IPS-20b (cell line): ENCODE data around the gene ASPN.

Source experiments
- H3K27ac ChIP-seq: one replicate; pipeline ENCODE4 v1.5.1; 2013; ENCODE audit warnings: low read length
- H3K27me3 ChIP-seq: 2 replicates; pipeline ENCODE4 v1.6.1; 2013; ENCODE audit warnings: mild to moderate bottlenecking, low read length, inconsistent platforms; ENCODE audit not compliant: insufficient read depth
- H3K36me3 ChIP-seq: 2 replicates; pipeline ENCODE4 v1.6.1; 2013; ENCODE audit warnings: low read depth, mild to moderate bottlenecking, inconsistent platforms, low read length, moderate library complexity; ENCODE audit not compliant: insufficient read depth
- H3K4me1 ChIP-seq: 2 replicates; pipeline ENCODE4 v1.6.1; 2013; ENCODE audit warnings: mild to moderate bottlenecking, control low read depth, inconsistent platforms, low read length, moderate library complexity; ENCODE audit not compliant: insufficient read depth
- H3K4me3 ChIP-seq: 2 replicates; pipeline ENCODE4 v1.5.1; 2013; ENCODE audit warnings: mild to moderate bottlenecking, low read length, inconsistent platforms
- H3K9ac ChIP-seq: 2 replicates; pipeline ENCODE4 v1.6.1; 2013; ENCODE audit warnings: low read depth, mild to moderate bottlenecking, inconsistent platforms, low read length, moderate library complexity
- H3K9me3 ChIP-seq: 2 replicates; pipeline ENCODE4 v1.6.1; 2013; ENCODE audit warnings: mild to moderate bottlenecking, low read depth, low read length, inconsistent platforms; ENCODE audit not compliant: insufficient read depth

Gene ASPN

GRCh38 chr9:92482329-92482728, at the start of gene ASPN:
Gene ASPN, minus strand, starts transcription at chr9:92482506.
- H3K4me3 ChIP-seq: no peak within 1 kb of the TSS
- H3K27me3 ChIP-seq: no peaks in the 10 kb centered on the region
- no peak within 1 kb of the TSS for H3K27ac ChIP-seq
- no peaks in the 10 kb centered on the region for H3K36me3 ChIP-seq
- peaks cover 20% of the 10 kb centered on the region for H3K4me1 ChIP-seq
- no peak within 1 kb of the TSS for H3K9ac ChIP-seq
- no peaks in the 10 kb centered on the region for H3K9me3 ChIP-seq

- no peak overlapping the region for H3K9ac ChIP-seq
- H3K9me3 ChIP-seq: no peaks in the 10 kb centered on the region
- H3K27ac ChIP-seq: no peak overlapping the region
- no peak overlapping the region for H3K4me3 ChIP-seq
- no peaks in the 10 kb centered on the region for H3K4me1 ChIP-seq
- H3K36me3 ChIP-seq: no peaks in the 10 kb centered on the region
- H3K27me3 ChIP-seq: no peaks in the 10 kb centered on the region
These were observed 48.6 kb upstream of the ASPN start for GRCh38 chr9:92530893-92531292.

GRCh38 chr9:92529124-92529523, 46.8 kb upstream of the ASPN start:
- Histone ChIP-seq H3K9me3 (no peaks in the 10 kb centered on the region), H3K36me3 (no peaks in the 10 kb centered on the region), H3K4me1 (no peaks in the 10 kb centered on the region), H3K9ac (no peak overlapping the region), H3K4me3 (no peak overlapping the region), H3K27ac (no peak overlapping the region), H3K27me3 (no peaks in the 10 kb centered on the region)

- Histone ChIP-seq H3K4me3 (no peak overlapping the region), H3K27me3 (no peaks in the 10 kb centered on the region), H3K4me1 (no peaks in the 10 kb centered on the region), H3K36me3 (no peaks in the 10 kb centered on the region), H3K9ac (no peak overlapping the region), H3K9me3 (no peaks in the 10 kb centered on the region), H3K27ac (no peak overlapping the region)
These were observed 46.2 kb upstream of the ASPN start for GRCh38 chr9:92528522-92528849.

- H3K27ac ChIP-seq: no peak overlapping the region
- H3K9ac ChIP-seq: no peak overlapping the region
- no peak overlapping the region for H3K4me3 ChIP-seq
- H3K9me3 ChIP-seq: no peaks in the 10 kb centered on the region
- no peaks in the 10 kb centered on the region for H3K27me3 ChIP-seq
- no peaks in the 10 kb centered on the region for H3K4me1 ChIP-seq
- H3K36me3 ChIP-seq: no peaks in the 10 kb centered on the region
These were observed 45.7 kb upstream of the ASPN start for GRCh38 chr9:92527832-92528521.

- Histone ChIP-seq H3K4me3 (no peak overlapping the region), H3K4me1 (no peaks in the 10 kb centered on the region), H3K27ac (no peak overlapping the region), H3K27me3 (no peaks in the 10 kb centered on the region), H3K36me3 (no peaks in the 10 kb centered on the region), H3K9me3 (no peaks in the 10 kb centered on the region), H3K9ac (no peak overlapping the region)
These were observed 45.1 kb upstream of the ASPN start for GRCh38 chr9:92527291-92527828.

GRCh38 chr9:92525306-92525705, 43.0 kb upstream of the ASPN start:
- no peak overlapping the region for H3K27ac ChIP-seq
- H3K4me1 ChIP-seq: no peaks in the 10 kb centered on the region
- no peaks in the 10 kb centered on the region for H3K36me3 ChIP-seq
- H3K9me3 ChIP-seq: no peaks in the 10 kb centered on the region
- H3K4me3 ChIP-seq: no peak overlapping the region
- no peaks in the 10 kb centered on the region for H3K27me3 ChIP-seq
- no peak overlapping the region for H3K9ac ChIP-seq

- no peak overlapping the region for H3K9ac ChIP-seq
- H3K27me3 ChIP-seq: no peaks in the 10 kb centered on the region
- no peaks in the 10 kb centered on the region for H3K36me3 ChIP-seq
- no peak overlapping the region for H3K4me3 ChIP-seq
- H3K4me1 ChIP-seq: no peaks in the 10 kb centered on the region
- no peaks in the 10 kb centered on the region for H3K9me3 ChIP-seq
- H3K27ac ChIP-seq: no peak overlapping the region
These were observed 42.6 kb upstream of the ASPN start for GRCh38 chr9:92524881-92525280.

- no peaks in the 10 kb centered on the region for H3K27me3 ChIP-seq
- H3K9me3 ChIP-seq: no peaks in the 10 kb centered on the region
- no peak overlapping the region for H3K27ac ChIP-seq
- H3K4me1 ChIP-seq: no peaks in the 10 kb centered on the region
- no peak overlapping the region for H3K4me3 ChIP-seq
- H3K36me3 ChIP-seq: no peaks in the 10 kb centered on the region
- H3K9ac ChIP-seq: no peak overlapping the region
These were observed 41.0 kb upstream of the ASPN start for GRCh38 chr9:92522983-92523970.

- Histone ChIP-seq H3K27ac (no peak overlapping the region), H3K27me3 (no peaks in the 10 kb centered on the region), H3K36me3 (no peaks in the 10 kb centered on the region), H3K4me1 (peaks cover 3% of the 10 kb centered on the region; the same call in 1 of the 2 replicates), H3K9me3 (no peaks in the 10 kb centered on the region), H3K4me3 (no peak overlapping the region), H3K9ac (no peak overlapping the region)
These were observed 38.5 kb upstream of the ASPN start for GRCh38 chr9:92520837-92521236.

GRCh38 chr9:92518199-92518598, 35.9 kb upstream of the ASPN start:
- no peak overlapping the region for H3K9ac ChIP-seq
- H3K36me3 ChIP-seq: no peaks in the 10 kb centered on the region
- H3K27ac ChIP-seq: no peak overlapping the region
- H3K9me3 ChIP-seq: no peaks in the 10 kb centered on the region
- no peaks in the 10 kb centered on the region for H3K27me3 ChIP-seq
- peaks cover 3% of the 10 kb centered on the region; the same call in 1 of the 2 replicates for H3K4me1 ChIP-seq
- H3K4me3 ChIP-seq: no peak overlapping the region

GRCh38 chr9:92517046-92517445, 34.7 kb upstream of the ASPN start:
- Histone ChIP-seq H3K4me3 (no peak overlapping the region), H3K9ac (no peak overlapping the region), H3K27ac (no peak overlapping the region), H3K9me3 (no peaks in the 10 kb centered on the region), H3K36me3 (no peaks in the 10 kb centered on the region), H3K27me3 (no peaks in the 10 kb centered on the region), H3K4me1 (peaks cover 3% of the 10 kb centered on the region; the same call in 1 of the 2 replicates)
